ENCODE data around the gene KIF1B.

DNA sequence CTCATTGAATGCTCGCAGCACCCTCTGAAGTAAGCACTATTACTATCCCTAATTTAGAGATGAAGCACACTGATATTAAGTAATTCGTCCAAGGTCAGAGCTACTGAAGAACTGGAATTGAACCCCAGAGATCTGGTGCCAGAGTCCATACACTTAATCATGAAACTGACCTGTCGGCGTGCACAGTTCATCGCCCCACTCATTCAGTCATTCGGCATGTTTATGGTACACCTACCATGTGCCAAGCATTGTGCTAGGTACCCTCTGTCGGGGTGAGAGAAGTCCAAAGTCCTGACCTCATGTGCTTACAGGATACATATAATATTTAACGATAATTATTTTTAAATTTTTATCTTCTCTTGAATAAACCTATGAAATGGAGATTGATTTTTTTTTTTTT, 214.3 kb downstream of the KIF1B start:
- TF ChIP-seq POLR2AphosphoS5 (IDR thresholded peaks at IDR 0.05) (no peak), POLR2A (IDR thresholded peaks at IDR 0.05) (no peak), CTCF (IDR thresholded peaks at IDR 0.05) (no peak)
